DMS53 treated with DMSO at 0.1 percent for 48 hours (cell line): ENCODE data around the gene MAGEB1.

Experiments
- DNase-seq: peaks from one replicate; lab custom pipeline; 2025; ENCODE audit not compliant: unreplicated experiment; lab: John Stamatoyannopoulos, UW

The MAGEB1 gene

DNA sequence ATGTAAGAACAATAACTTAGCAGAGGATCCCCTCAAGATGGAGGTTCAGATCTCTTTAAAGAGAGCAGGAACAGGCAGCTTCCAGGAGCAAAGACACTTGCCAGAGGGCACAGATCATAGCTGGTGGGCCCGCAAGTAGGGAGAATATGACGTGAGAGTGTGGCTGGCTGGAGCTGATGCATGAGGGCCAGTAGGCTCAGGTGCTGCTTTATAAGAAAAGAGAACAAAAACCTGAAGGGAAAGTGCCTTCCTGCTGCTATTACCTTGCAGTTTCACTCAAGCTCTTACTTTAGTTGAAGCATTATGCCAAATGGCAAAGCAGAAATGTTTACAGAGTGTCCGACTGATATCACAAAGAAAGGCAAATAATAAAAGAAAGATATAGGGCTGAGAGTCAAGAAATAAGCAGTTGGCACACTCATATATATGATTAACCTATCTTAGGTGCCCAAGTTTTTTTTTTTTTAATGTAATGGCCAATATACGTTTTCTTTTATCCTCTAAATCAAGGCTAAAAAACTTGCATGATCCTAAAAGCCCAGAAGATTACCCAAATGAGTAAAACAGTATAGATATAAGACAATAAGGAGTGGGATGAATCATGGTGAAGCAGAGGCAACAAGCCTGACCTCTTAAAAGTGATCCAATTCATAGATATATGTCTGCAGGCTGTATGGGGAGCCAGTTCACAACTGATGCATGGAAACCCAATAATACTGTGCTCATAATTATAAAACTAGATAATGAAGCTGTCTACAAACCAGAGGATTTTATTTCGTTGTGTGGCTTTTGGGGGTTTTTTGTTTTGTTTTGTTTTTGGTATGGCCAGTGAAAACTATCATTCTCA, 49.7 kb downstream of the MAGEB1 start:
- DNase-seq: no peak

DNA sequence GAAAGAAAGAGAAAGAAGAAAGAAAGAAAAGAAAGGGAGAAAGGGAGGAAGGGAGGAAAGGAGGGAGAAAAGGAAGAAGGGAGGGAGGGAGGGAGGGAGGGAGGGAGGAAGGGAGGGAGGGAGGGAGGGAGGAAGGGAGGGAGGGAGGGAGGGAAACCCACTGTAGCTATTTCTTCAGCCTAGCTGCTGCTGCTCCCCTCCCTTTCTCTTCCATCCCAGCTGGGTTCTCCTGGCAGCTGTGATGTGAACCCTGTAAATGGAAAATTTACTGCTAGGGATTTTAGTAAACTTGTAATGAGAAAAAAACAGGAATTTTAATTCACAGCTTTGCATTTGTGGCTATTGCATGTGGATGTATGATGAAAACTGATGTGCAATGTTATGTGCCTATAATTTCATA, 54.3 kb downstream of the MAGEB1 start:
- no peak for DNase-seq
